ENCODE results near the gene TIMM23. TPM values are rescaled to one million over a fixed set of nuclear protein-coding genes. Genes with fewer than 3 reads are reported as not detected.
A peak's percentile ranks its signal among the peaks of the same experiment; 100 is the strongest.
"Not testable (repeated sequence)": the region's sequence is repeated elsewhere in the genome, so short reads cannot be mapped to it uniquely, and the experiment has no call there.

TIMM23 gene
- 28.4 TPM for total RNA-seq

GRCh38 chr10:45972106-45972812, at the start of gene TIMM23:
TIMM23 (plus strand) TSS chr10:45972489; CDS start chr10:45972625, 136 bp downstream.
- ATAC-seq (peak; percentile 96), DNase-seq (ENCODE audit: low spot score) (peak; percentile 94)

DNA sequence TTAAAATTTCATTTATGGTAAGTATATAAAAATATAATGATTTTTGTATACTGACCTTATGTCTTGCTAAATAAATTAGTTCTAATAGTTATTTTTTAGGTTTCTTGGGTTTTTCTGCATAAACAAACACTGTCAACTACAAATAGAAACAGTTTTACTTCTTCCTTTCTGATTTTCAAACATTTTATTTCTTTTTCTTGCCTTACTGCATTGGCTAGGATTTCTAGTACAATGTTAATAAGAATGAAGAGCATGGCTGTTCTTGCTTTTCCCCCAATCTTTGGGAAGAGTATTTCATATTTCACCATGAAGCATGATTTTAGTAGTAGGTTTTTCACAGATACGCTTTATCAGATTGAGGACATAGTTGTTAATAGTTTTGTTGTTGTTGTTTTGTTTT, 45.5 kb upstream of the TIMM23 start:
- not testable (repeated sequence) for ATAC-seq; DNase-seq (ENCODE audit: low spot score)

DNA sequence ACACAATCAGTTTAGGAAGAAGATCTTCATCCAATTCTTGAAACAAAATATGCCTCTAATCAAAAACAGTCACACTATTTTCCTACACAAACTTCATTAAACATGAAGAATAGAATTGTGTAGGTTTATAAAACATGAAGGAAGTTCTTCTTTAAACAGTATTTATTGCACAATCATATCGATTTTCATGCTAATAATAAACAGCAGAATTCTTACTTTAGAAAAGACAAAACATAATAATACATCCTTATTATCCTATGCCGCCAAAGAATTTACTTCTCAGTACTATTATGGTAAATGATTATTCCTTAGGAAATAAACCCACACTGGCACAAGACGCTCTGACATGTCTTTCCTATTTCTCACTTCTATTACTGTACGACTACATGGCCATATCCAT, 41.0 kb upstream of the TIMM23 start:
- not testable (repeated sequence) for DNase-seq (ENCODE audit: low spot score); ATAC-seq

DNA sequence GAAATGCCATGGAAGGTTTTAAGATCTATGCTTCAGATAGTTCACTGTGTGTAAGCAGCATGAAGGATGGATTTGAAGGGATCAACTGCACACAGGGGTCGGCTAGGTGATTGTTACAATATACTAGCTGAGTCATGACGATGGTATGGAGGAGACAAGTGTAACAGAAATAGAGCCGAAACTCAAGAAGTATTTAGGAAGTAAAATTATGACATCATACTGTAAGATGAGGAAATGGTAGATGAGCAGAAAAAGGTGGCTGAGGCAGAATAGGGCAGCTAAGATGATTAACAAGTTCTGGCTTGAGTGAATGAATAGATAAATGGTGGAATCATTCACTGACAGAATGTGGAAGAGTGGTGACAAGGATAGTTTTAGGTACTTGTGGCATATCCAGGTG, 37.5 kb upstream of the TIMM23 start:
- not testable (repeated sequence) for DNase-seq (ENCODE audit: low spot score); ATAC-seq

- not testable (repeated sequence) for DNase-seq (ENCODE audit: low spot score); ATAC-seq
These were observed 33.1 kb upstream of the TIMM23 start for GRCh38 chr10:45939176-45939697.

GRCh38 chr10:45941196-45941595, 31.1 kb upstream of the TIMM23 start:
- not testable (repeated sequence) for ATAC-seq; DNase-seq (ENCODE audit: low spot score)

DNA sequence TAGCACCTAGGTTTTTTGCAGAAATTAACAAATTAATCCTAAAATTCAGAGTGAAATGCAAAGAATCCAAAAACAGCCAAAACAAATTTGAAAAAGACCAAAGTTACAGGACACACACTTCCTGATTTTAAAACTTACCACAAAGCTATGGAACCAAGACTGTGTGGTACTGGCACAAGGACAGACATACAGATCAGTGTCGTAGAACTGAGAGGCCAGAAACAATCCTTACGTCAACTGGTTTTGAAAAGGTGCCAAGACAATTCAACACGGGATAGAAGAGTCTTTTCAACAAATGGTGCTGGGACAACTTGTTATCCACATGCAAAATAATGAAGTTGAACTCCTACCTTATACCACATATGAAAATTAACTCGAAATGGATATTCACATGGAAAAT, 26.8 kb upstream of the TIMM23 start:
- DNase-seq (ENCODE audit: low spot score); ATAC-seq: not testable (repeated sequence)

DNA sequence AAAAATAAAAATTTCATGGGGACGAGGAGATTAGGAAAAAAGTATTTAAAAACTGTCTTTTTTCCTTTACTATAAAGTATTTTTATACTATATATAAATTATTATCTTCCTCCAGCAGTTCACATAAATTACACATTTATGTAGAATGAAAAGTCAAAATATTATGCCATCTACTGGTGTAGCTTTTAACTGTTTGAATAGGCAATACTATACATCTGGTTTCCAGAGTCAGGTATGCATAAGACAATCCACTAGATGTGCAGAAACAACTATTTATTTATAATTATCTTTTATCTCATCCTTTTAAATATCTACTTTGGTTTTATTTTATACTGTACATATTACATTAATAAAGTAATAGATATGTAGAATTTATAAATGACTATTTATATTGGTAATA, 24.9 kb upstream of the TIMM23 start:
- not testable (repeated sequence) for ATAC-seq; DNase-seq (ENCODE audit: low spot score)

GRCh38 chr10:45948801-45949200, 23.5 kb upstream of the TIMM23 start:
- not testable (repeated sequence) for ATAC-seq; DNase-seq (ENCODE audit: low spot score)

- ATAC-seq; DNase-seq (ENCODE audit: low spot score): not testable (repeated sequence)
These were observed 17.9 kb upstream of the TIMM23 start for GRCh38 chr10:45954367-45954766.

DNA sequence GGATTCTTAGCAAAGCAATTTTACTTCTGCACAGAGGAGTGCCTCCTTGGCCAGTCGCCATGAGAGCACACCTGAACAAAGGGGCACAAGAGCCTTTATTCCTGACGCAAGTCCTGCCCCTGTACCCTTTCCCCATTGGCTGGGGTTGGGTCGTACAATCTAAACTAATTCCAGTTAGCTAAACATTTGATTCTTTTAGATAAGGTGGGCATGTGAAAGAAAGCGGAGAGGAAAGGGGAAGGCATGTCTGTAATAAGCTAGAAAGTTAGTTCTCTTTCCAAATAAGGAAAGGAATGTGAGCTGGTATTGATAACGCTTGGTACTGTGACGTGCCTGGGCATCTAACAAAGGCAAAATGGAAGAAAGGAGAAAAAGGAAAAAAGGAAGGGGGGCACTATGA, 15.7 kb upstream of the TIMM23 start:
- ATAC-seq; DNase-seq (ENCODE audit: low spot score): not testable (repeated sequence)

- ATAC-seq: not testable (repeated sequence)
These were observed 14.4 kb upstream of the TIMM23 start for GRCh38 chr10:45957928-45958327.

DNA sequence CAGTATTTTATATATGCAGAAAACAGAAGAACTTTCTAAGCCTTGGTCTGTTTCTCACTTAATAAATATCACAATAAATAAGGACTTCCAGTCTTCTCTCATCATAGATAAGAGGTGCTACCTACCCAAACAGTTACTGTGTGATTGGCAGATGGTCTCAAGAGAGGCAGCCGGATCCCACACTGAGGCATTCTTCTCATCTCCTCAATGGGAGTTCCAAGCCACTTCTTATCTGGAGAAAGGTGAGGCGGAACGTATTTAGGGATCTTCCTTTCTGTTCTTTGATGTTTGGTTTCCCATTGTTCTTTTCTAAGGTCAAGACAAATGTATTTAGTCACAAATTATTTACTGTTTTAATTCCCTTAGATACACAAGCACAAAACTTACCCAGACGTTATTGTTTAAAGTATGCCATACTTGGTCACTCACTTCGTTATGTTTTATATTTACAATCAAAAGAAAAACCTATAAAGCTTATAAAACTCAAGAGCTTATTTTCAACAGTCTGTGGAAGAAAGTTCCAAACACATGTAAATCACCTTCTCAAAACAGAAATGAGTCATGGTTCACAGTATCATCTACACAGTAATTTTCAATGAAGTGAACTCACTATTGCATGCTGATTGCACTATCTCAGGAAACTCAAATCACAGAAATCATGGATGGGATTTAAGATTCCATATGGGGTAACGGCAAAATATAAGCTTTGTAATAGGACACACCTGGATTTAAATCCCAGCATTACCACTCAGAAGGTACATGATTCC, 9.4 kb upstream of the TIMM23 start:
- DNase-seq (ENCODE audit: low spot score); ATAC-seq: not testable (repeated sequence)

More at GRCh38 chr10:45957928-45958327, 14.4 kb upstream of the TIMM23 start:
- not testable (repeated sequence) for DNase-seq (ENCODE audit: low spot score)

- ATAC-seq; DNase-seq (ENCODE audit: low spot score): not testable (repeated sequence)
These were observed 1.3 kb upstream of the TIMM23 start for GRCh38 chr10:45971019-45971418.

DNA sequence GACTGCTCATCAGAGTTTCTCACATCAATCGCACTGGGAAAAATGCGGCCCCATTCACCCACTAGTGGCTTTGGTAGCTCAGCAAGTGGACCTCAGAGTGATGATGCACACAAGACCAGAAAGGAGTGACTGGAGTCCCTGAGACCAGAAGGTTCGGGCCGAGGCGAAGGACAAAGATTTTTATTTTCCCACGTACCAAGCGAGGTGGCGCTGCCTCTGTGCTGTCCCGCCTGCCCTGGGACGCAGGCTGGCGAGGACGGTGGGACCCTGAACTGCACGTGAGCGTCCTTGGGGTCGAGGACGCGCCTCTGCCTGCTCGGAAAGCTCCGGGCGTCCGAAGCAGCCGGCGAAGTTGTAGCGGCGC, 565 bp upstream of the TIMM23 start:
- ATAC-seq: peak; percentile 40
- not testable (repeated sequence) for DNase-seq (ENCODE audit: low spot score)

DNA sequence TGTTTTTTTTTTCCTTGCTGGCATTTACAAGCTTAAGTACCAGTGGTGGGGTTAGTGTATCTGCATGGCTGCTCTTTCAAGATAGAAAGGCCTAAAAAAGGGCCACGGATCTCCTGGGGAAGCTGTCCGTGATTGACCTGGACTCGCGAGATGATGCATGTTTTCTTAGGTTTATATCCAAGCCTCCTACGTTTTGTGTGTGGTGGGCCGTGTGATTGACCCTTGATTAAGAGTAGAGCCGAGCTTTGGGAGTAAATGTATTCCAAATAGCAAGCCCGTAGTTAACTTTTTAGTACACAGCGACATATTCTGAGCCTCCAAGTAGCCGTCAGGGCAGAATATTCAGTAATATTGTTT, 502 bp downstream of the TIMM23 start:
- ATAC-seq: peak; percentile 16
- DNase-seq (ENCODE audit: low spot score): not testable (repeated sequence)

DNA sequence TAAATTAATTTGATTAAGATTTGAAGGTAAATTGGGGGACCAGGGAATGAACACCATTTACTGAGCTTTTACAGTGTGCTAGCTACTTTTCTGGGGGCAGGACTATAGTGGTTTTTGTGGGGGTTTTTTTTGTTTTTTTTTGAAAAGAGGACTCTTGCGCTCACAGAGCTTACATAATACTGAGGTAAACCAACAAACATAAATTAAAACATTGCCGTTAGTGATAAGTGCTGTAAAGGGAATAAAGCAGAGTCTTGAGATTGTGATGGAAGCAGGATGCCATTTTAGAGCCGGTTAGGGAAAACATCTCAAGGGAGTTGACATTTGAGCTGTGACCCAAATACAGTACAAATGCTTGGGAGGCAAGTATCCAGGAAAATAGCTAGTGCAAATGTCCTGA, 1.8 kb downstream of the TIMM23 start:
- DNase-seq (ENCODE audit: low spot score); ATAC-seq: not testable (repeated sequence)

- not testable (repeated sequence) for DNase-seq (ENCODE audit: low spot score); ATAC-seq
These were observed 6.3 kb downstream of the TIMM23 start for GRCh38 chr10:45978554-45978953.

- DNase-seq (ENCODE audit: low spot score); ATAC-seq: not testable (repeated sequence)
These were observed 9.1 kb downstream of the TIMM23 start for GRCh38 chr10:45981367-45981766.

DNA sequence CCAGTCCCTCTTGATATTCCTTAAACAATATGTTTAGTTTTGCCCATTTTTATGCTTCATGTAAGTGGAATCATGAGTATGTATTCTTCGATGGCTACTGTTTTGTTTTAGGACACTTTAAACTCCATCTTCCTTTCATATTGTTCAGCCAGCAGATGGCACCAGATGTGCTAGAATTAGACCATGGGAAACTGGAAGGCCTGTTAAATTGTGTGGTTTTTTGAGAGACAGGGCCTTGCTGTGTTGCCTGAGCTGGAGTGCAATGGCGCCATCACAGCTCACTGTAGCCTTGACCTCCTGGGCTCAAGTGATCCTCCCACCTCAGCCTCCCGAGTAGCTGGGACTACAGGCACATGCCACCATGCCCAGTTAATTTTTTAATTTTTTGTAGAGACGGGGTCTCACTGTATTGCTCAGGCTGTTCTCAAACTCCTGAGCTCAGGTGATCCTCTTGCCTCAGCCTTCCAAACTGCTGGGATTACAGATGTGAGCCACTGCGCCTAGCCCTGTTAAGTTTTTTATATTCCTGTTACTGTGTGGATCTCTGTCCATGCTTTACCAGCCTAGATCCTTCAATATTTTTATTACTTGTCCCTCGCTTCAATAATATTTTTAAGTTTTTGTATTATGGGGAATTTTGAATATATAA, 11.4 kb downstream of the TIMM23 start:
- DNase-seq (ENCODE audit: low spot score): peak; percentile 52
- ATAC-seq: peak; percentile 92

GRCh38 chr10:45984473-45984872, 12.2 kb downstream of the TIMM23 start:
- not testable (repeated sequence) for DNase-seq (ENCODE audit: low spot score); ATAC-seq
